Amniotic stem cell (primary cell): ENCODE data around the gene RSU1.

Source experiments
- DNase-seq: peaks from one replicate; lab custom pipeline; 2025; lab: John Stamatoyannopoulos, UW

The RSU1 gene

GRCh38 chr10:16602104-16602775 is 215.0 kb downstream of the RSU1 start:
- no peak for DNase-seq

- DNase-seq: no peak
Observed at GRCh38 chr10:16599662-16600061, 217.6 kb downstream of the RSU1 start.

- no peak for DNase-seq
Observed at GRCh38 chr10:16597656-16598055, 219.6 kb downstream of the RSU1 start.

GRCh38 chr10:16592378-16592777 is 224.8 kb downstream of the RSU1 start:
- no peak for DNase-seq

- DNase-seq: no peak
Observed at GRCh38 chr10:16586358-16587138, 230.7 kb downstream of the RSU1 start.

- no peak for DNase-seq
Observed at GRCh38 chr10:16585103-16585502, 232.1 kb downstream of the RSU1 start.

GRCh38 chr10:16583382-16583781 is 233.8 kb downstream of the RSU1 start:
- DNase-seq: no peak

- DNase-seq: no peak
Observed at GRCh38 chr10:16581202-16581601, 236.0 kb downstream of the RSU1 start.

GRCh38 chr10:16570731-16571130 is 246.5 kb downstream of the RSU1 start:
- DNase-seq: no peak

GRCh38 chr10:16566202-16566805 is 250.9 kb downstream of the RSU1 start:
- no peak for DNase-seq

GRCh38 chr10:16565604-16566003 is 251.6 kb downstream of the RSU1 start:
- no peak for DNase-seq

GRCh38 chr10:16562891-16563290 is 254.3 kb downstream of the RSU1 start:
- DNase-seq: no peak

- no peak for DNase-seq
Observed at GRCh38 chr10:16559236-16559773, 257.9 kb downstream of the RSU1 start.

GRCh38 chr10:16547973-16548372 is 269.3 kb downstream of the RSU1 start:
- DNase-seq: no peak

- DNase-seq: no peak
Observed at GRCh38 chr10:16545116-16545736, 272.0 kb downstream of the RSU1 start.

- DNase-seq: no peak
Observed at GRCh38 chr10:16544591-16544990, 272.6 kb downstream of the RSU1 start.

GRCh38 chr10:16544099-16544498 is 273.1 kb downstream of the RSU1 start:
- DNase-seq: no peak
